ENCODE results near the gene GLP2R. TPM values are rescaled to one million over a fixed set of nuclear protein-coding genes. Genes with fewer than 3 reads are reported as not detected.

GLP2R gene
- total RNA-seq, 1 donor from 2014 or later: 0.24 TPM

DNA sequence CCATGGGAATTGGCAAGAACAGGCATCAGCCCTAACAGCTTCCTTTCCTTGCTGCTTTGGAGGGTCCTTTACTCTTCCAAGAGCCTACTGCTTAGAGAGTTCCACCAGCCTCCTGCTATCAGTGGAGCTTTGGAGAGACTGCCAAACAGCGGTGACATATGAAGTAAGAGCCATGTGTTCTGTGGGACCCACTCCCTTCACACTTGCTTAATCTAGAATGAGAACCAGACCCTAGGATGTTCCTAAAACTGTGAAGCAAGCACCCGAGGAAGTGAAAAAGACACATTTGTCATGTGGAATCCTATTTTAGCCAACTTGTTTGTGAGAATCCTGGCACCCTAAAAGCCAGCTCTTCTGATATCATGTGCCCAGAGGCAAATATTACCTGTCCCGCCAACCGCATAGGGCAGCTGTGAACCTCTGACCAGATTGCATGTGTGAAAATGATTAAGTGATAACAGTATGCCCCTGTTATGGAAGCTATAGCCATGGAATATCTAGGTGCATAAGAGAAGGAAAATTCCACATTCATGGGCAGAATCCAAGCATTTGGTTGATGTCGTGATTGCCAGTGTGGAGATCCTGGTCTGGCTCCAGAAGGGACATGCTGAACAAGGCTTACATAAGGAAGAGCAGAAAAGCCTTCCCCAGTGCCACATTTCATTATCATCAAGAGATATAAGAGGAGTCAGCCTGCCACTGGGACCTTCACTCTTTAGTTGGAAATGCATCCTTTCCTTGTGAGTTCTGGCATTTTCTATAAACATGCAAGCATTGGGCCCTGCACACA is 60.6 kb downstream of the GLP2R start:
- ATAC-seq (no peak), DNase-seq (ENCODE audit: missing footprints) (no peak)
- intact Hi-C loops (cut with DNase I): no loop called here

GRCh38 chr17:9887508-9887907 is 61.8 kb downstream of the GLP2R start:
- intact Hi-C loops (cut with DNase I): no loop called here
- no peak for ATAC-seq
- no peak for DNase-seq (ENCODE audit: missing footprints)

- ATAC-seq: peak; percentile 68
- no peak for DNase-seq (ENCODE audit: missing footprints)
These were observed 64.4 kb downstream of the GLP2R start for GRCh38 chr17:9890124-9890523.

GRCh38 chr17:9893411-9894012 is 67.8 kb downstream of the GLP2R start:
- intact Hi-C loops (cut with DNase I): loop anchor here (5.0 kb wide), 1 partner anchor 101 kb away; the partner anchor contains the start of gene DHRS7C
- ATAC-seq: no peak
- no peak for DNase-seq (ENCODE audit: missing footprints)

More at GRCh38 chr17:9890124-9890523, 64.4 kb downstream of the GLP2R start:
- intact Hi-C loops (cut with DNase I): loop anchor here (2.0 to 5.0 kb wide), 2 partner anchors 98 to 161 kb away; partner anchors contain the start of gene DHRS7C

DNA sequence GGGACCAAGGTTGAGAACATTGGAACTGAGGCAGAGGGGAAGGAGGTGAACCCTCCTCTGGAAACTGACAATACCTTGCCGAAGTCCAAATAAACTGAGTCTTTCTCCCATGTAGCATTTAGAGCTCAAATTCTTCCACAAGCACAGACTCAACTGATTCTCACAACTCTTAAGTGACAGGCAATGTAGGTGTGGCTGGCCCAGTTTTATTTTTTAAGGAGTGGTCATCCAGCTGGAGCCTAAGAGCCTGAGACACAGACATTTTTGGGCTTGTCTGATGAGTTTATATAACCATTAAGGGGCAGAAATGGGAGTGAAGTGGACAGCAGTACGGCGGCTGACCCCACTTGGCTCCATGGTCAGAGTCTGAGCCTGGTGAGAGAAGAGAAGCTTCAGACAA is 68.5 kb downstream of the GLP2R start:
- no peak for ATAC-seq
- no peak for DNase-seq (ENCODE audit: missing footprints)
- intact Hi-C loops (cut with DNase I): loop anchor here (5.0 kb wide), 1 partner anchor 102 kb away; the partner anchor contains the start of gene DHRS7C

DNA sequence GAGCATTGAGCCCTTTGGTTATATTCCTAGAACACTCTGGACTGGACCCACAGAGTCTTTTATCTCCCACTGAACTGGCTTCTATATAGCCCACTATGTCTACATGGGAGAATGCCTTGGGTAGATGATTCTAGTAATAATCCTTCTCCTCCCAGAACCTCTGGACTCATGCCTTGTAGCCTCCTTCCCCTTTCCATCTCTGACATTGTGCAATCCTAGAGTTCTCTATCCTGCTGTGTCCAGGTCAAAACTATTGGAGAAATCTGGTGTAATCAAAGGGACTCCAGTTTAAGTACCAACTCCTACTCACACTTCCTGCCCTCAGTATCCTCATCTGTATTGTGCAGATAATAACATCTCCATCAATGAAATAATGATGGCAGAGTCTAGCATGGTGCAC is 70.2 kb downstream of the GLP2R start:
- ATAC-seq: no peak
- intact Hi-C loops (cut with DNase I): no loop called here
- DNase-seq (ENCODE audit: missing footprints): no peak

DNA sequence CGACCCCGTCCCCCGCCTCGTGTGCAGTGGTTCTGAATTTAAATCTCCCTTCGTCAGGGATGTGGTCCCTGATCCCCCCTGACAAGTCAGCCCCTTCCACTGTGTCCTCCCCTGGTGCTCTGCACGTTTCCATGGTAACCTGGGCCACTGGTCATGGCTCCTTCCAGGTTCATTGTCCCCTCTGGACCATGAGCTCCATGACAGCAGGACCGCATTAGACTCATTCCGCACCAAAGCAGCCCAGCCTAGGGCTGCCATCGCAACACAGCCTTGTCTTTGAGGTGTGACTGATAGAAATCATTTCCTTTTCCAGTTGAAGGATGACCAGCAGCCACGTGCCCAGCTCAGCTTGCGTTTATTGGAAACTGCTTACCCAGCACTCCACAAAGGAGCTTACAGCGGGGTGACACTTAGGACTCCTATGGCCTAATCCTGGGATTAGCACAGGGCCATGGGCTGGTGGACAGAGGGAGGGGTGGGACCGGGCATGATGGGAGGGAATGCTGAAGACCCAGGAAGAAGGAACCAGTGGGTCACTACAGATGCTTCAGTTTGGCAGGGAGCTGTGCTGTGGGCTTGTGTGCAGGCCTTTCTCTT is 71.7 kb downstream of the GLP2R start:
- no peak for DNase-seq (ENCODE audit: missing footprints)
- intact Hi-C loops (cut with DNase I): no loop called here
- ATAC-seq: no peak

- no peak for ATAC-seq
- intact Hi-C loops (cut with DNase I): no loop called here
- no peak for DNase-seq (ENCODE audit: missing footprints)
These were observed 73.1 kb downstream of the GLP2R start for GRCh38 chr17:9898812-9899211.

- ATAC-seq: peak; percentile 57
These were observed 73.7 kb downstream of the GLP2R start for GRCh38 chr17:9899280-9900043.

GRCh38 chr17:9900044-9900594 is 74.4 kb downstream of the GLP2R start:
- ATAC-seq (peak; percentile 21), DNase-seq (ENCODE audit: missing footprints) (no peak)
- intact Hi-C loops (cut with DNase I): no loop called here

More at GRCh38 chr17:9899280-9900043, 73.7 kb downstream of the GLP2R start:
- intact Hi-C loops (cut with DNase I): no loop called here
- DNase-seq (ENCODE audit: missing footprints): no peak

DNA sequence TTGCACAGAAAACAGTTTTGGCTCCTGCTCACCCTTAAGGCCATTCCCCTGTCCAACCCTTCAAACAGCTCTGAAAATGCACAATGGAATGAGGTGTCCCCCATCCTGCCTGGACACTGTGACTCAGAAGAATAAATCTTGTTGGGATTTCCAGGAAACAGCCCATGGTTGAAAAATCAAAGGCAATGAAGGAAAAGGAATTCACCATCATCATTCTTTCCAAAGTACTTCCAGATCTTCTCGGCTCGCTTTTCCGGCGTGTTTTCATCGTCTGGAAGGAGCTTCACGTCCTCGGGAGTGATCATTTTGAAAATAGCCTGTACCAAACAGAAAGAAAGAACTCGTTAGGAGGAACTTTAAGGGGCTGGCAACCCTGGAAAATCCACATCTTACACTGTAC is 75.1 kb downstream of the GLP2R start:
- intact Hi-C loops (cut with DNase I): no loop called here
- ATAC-seq (no peak), DNase-seq (ENCODE audit: missing footprints) (no peak)

DNA sequence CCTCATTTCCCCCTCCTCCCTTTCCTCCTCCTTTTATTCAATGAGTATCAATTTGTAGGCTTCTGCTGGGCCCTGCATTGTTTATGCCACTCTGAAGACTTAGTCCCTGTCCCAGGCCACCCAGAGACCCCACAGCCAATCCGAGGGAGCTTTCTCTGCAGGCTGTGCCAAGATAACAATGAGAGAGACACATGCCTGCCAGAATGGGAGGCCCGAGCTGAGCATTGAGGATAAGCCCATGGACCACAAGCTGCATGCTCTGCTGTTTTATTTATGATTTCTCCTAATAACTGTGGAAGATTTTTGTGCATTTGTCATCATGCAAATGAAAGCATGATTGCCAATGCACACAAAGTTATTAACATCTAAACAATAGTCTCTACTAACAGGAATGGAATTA is 76.4 kb downstream of the GLP2R start:
- ATAC-seq: no peak
- no peak for DNase-seq (ENCODE audit: missing footprints)
- intact Hi-C loops (cut with DNase I): no loop called here

GRCh38 chr17:9904277-9905077 is 78.8 kb downstream of the GLP2R start:
- DNase-seq (ENCODE audit: missing footprints) (no peak), ATAC-seq (no peak)
- intact Hi-C loops (cut with DNase I): no loop called here

DNA sequence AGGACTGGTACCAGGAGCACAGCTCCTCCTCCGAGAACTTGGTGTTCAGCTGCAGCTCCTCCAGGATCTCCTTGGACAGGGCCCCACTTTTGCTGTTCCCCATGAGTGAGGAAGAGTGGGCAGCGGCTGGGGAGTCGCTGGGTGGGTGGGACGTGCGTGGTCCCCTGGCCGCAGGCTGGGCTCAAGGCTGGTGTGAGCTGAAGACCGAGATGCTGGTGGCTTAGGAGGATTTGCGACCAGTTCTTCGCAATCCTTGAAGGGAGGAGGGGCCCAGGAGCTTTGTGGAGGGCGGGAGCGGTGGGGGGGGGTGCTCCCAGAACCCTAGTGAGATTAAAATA is 79.3 kb downstream of the GLP2R start, which contains the start of gene RCVRN:
Gene RCVRN, minus strand, starts transcription at position 194 of the 338 bp plus-strand sequence. Its CDS starts 91 bp downstream, at position 103.
- intact Hi-C loops (cut with DNase I): no loop called here
- ATAC-seq: no peak

DNA sequence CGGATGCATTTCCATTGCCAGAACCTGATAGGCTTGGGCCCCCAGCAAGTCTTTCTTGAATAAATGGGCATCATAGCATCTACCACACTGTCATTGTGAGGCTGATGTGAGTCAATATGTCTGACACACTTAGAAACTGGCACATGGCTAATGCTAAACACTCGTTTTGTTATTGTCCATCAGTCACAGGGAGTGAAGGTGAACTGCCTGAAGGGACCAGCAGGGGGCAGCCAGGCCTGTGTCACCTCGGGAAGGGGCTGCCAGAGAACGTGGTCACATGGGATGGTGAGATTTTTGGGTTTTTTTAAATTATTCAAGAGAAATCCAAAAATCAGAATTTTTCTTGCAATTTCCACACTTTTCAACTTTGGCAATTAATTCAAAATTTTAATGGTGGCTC is 80.2 kb downstream of the GLP2R start:
- DNase-seq (ENCODE audit: missing footprints) (no peak), ATAC-seq (no peak)
- intact Hi-C loops (cut with DNase I): no loop called here

More for the DNA sequence above, 79.3 kb downstream of the GLP2R start, which contains the start of gene RCVRN:
- DNase-seq (ENCODE audit: missing footprints): no peak

DNA sequence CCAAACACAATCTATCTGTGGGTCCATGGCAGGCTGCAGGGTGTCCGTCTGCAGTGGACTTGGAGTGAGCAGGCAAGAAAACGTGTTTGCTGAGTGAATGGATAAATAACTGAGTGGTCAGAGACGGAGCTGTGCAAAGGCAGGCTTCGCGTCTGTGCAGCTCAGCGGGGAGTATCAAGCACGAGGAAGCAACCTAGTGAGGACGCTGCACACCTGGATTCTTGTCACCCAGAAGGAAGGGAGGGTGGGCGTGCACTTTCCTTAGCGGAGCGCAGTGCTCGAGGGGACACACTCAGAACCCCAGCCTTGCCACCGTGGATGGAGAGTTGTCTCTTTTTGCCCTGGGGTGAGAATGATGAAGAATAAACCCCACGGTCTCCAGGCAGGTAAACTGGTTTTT is 80.9 kb downstream of the GLP2R start:
- intact Hi-C loops (cut with DNase I): no loop called here
- ATAC-seq (no peak), DNase-seq (ENCODE audit: missing footprints) (no peak)

- intact Hi-C loops (cut with DNase I): no loop called here
- ATAC-seq: no peak
- no peak for DNase-seq (ENCODE audit: missing footprints)
These were observed 81.4 kb downstream of the GLP2R start for GRCh38 chr17:9907131-9907530.

Measured in Right ventricle myocardium inferior (tissue), 1 donor.